ENCODE results near the gene ACOT7. TPM values are rescaled to one million over a fixed set of nuclear protein-coding genes. Genes with fewer than 3 reads are reported as not detected.
A peak's percentile ranks its signal among the peaks of the same experiment; 100 is the strongest.

ACOT7 gene
- total RNA-seq, 1 experiment from 2014 or later: 70.2 TPM

- peaks cover 9% of the 10 kb centered on the region; the same call in 1 of the 2 replicates for H3K4me1 ChIP-seq (replicated peaks; ENCODE audit: insufficient read depth)
- no peak overlapping the region for H2AFZ ChIP-seq
- POLR2A ChIA-PET (ENCODE audit: unreplicated experiment): interaction anchor here (0.6 kb wide), 1 partner anchor 435 kb away, joined by 6 read pairs; no protein-coding TSS in a partner anchor
- no peak overlapping the region for H3K4me3 ChIP-seq
- H4K20me1 ChIP-seq (ENCODE audit: insufficient read depth): no peaks in the 10 kb centered on the region
- no peaks in the 10 kb centered on the region for H3K79me2 ChIP-seq (ENCODE audit: low read depth)
- no peaks in the 10 kb centered on the region for H3K36me3 ChIP-seq (ENCODE audit: low read depth)
- TF ChIP-seq EZH2 (IDR thresholded peaks at IDR 0.05; ENCODE audit: low read depth) (no peak), CTCF (conservative IDR thresholded peaks at IDR 0.05) (no peak)
- no peak for DNase-seq
- H3K9me3 ChIP-seq (ENCODE audit: insufficient read depth, low read depth): no peaks in the 10 kb centered on the region
- no peak overlapping the region for H3K27ac ChIP-seq
- no peaks in the 10 kb centered on the region for H3K27me3 ChIP-seq (ENCODE audit: insufficient read depth, low read depth)
- intact Hi-C loops (cut with micrococcal nuclease; ENCODE audit: unreplicated experiment): loop anchor here (5.0 kb wide), 2 partner anchors 76 to 141 kb away; partner anchors contain the start of gene PLEKHG5
- no peaks in the 10 kb centered on the region for H3F3A ChIP-seq (ENCODE audit: insufficient read depth, low read depth)
- CTCF ChIA-PET: interaction anchor here (0.6 to 0.7 kb wide), 2 partner anchors 13 to 103 kb away, joined by 3 to 6 read pairs; no protein-coding TSS in a partner anchor
- BruUV-seq (replicated peaks): no TSS peak
- H3K9me2 ChIP-seq (ENCODE audit: insufficient read depth): no peaks in the 10 kb centered on the region
- no peak overlapping the region for H3K4me2 ChIP-seq
These were observed 42.0 kb downstream of the ACOT7 start for GRCh38 chr1:6351480-6352137.

GRCh38 chr1:6350416-6351088 is 43.0 kb downstream of the ACOT7 start:
- no peak overlapping the region for H3K27ac ChIP-seq
- no peak overlapping the region for H3K4me3 ChIP-seq
- H3K79me2 ChIP-seq (ENCODE audit: low read depth): no peaks in the 10 kb centered on the region
- no peaks in the 10 kb centered on the region for H3K9me2 ChIP-seq (ENCODE audit: insufficient read depth)
- H3K27me3 ChIP-seq (ENCODE audit: insufficient read depth, low read depth): no peaks in the 10 kb centered on the region
- no peaks in the 10 kb centered on the region for H3K9me3 ChIP-seq (ENCODE audit: insufficient read depth, low read depth)
- no peaks in the 10 kb centered on the region for H4K20me1 ChIP-seq (ENCODE audit: insufficient read depth)
- intact Hi-C loops (cut with micrococcal nuclease; ENCODE audit: unreplicated experiment): loop anchor here (1.0 to 5.0 kb wide), 3 partner anchors 77 to 142 kb away; partner anchors contain the start of gene PLEKHG5
- ChIA-PET CTCF (interaction anchor here (0.6 to 1.1 kb wide), 3 partner anchors 13 to 73 kb away, joined by 3 to 5 read pairs (median 4); no protein-coding TSS in a partner anchor), POLR2A (ENCODE audit: unreplicated experiment) (interaction anchor here (0.6 kb wide), 2 partner anchors 36 to 436 kb away, joined by 4 to 6 read pairs; no protein-coding TSS in a partner anchor)
- H3K36me3 ChIP-seq (ENCODE audit: low read depth): no peaks in the 10 kb centered on the region
- peak; percentile 64 to 81 for DNase-seq
- no peaks in the 10 kb centered on the region for H3F3A ChIP-seq (ENCODE audit: insufficient read depth, low read depth)
- peaks cover 9% of the 10 kb centered on the region; the same call in 1 of the 2 replicates for H3K4me1 ChIP-seq (replicated peaks; ENCODE audit: insufficient read depth)
- no peak overlapping the region for H2AFZ ChIP-seq
- TF ChIP-seq CTCF (conservative IDR thresholded peaks at IDR 0.05): no peak
- no peak for TF ChIP-seq EZH2 (IDR thresholded peaks at IDR 0.05; ENCODE audit: low read depth)
- no TSS peak for BruUV-seq (replicated peaks)
- no peak overlapping the region for H3K4me2 ChIP-seq

GRCh38 chr1:6349254-6349943 is 44.2 kb downstream of the ACOT7 start:
- BruUV-seq (replicated peaks): no TSS peak
- Histone ChIP-seq H3K4me2 (no peak overlapping the region), H3K36me3 (ENCODE audit: low read depth) (no peaks in the 10 kb centered on the region), H4K20me1 (ENCODE audit: insufficient read depth) (no peaks in the 10 kb centered on the region), H3K4me1 (replicated peaks; ENCODE audit: insufficient read depth) (peaks cover 9% of the 10 kb centered on the region; the same call in 1 of the 2 replicates), H3K27me3 (ENCODE audit: insufficient read depth, low read depth) (no peaks in the 10 kb centered on the region), H3K4me3 (no peak overlapping the region), H3K27ac (no peak overlapping the region), H2AFZ (no peak overlapping the region), H3F3A (ENCODE audit: insufficient read depth, low read depth) (0 out of 2 replicates have a peak, but pooled peaks cover under 1% of the 10 kb centered on the region), H3K9me2 (ENCODE audit: insufficient read depth) (no peaks in the 10 kb centered on the region), H3K9me3 (ENCODE audit: insufficient read depth, low read depth) (no peaks in the 10 kb centered on the region), H3K79me2 (ENCODE audit: low read depth) (no peaks in the 10 kb centered on the region)
- DNase-seq: no peak
- no peak for TF ChIP-seq EZH2 (IDR thresholded peaks at IDR 0.05; ENCODE audit: low read depth)
- no peak for TF ChIP-seq CTCF (conservative IDR thresholded peaks at IDR 0.05)
- POLR2A ChIA-PET (ENCODE audit: unreplicated experiment): no interaction called here
- CTCF ChIA-PET: interaction anchor here (0.9 kb wide), 1 partner anchor 74 kb away, joined by 5 read pairs; no protein-coding TSS in a partner anchor
- intact Hi-C loops (cut with micrococcal nuclease; ENCODE audit: unreplicated experiment): loop anchor here (5.0 kb wide), 1 partner anchor 298 kb away; no protein-coding TSS in a partner anchor
